Stimulated activated CD8-positive, alpha-beta memory T cell treated with anti-CD3 and anti-CD28 coated beads, Interleukin-4, amount 100 ng/mL, for 4 hours (primary cell): ENCODE measurements around the gene TTC38.

Experiments used
- DNase-seq, 2 donors: peaks; one replicate each; pipeline ENCODE4 v3.0.0-alpha.2; 2020; ENCODE audit warnings: low read depth in 2 of 2, low spot score in 1 of 2

The TTC38 gene

DNA sequence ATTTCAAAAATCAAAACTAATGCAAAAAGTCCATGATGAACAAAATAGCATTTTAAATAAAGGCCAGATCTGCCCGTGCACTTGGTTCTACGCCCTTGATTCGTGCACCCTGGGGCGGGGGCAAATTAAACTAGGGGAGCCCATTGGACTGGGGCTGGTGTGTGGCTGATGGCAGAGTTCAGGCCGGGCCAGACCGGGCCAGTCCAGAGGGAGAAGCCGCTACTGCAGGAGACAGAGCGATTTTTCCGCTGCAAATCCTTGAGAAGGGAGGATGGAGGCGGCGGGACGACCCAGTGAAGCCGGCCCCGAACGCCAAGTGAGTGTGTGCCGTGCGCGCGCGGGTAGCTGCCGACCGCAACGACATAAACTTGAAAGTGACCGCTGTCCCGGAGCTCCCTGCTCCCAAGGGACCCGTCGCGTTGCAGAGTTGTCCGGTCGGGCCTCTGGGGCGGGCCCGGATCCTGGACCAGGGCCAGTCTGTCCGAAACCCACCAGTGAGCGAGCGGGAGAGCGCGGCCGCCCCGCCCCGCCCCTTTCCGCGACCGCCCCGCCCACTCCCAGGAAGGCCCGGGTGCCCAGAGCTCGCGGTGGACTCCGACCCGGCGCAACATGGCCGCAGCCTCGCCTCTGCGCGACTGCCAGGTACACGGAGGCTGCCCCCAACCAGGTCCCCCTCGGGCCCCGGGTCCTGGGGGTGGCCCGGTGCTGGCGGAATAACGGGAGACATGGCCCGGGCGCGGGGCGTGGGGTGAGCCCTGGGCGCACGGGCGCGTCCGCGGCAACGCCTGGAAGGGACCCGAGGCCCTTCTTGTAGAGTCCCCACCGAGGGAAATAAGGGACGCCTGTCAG lies at the start of gene TTC38:
Gene TTC38 (plus strand): TSS at position 578 of the 849 bp plus-strand sequence. CDS start 32 bp downstream, at position 610.
- DNase-seq: no peak

DNA sequence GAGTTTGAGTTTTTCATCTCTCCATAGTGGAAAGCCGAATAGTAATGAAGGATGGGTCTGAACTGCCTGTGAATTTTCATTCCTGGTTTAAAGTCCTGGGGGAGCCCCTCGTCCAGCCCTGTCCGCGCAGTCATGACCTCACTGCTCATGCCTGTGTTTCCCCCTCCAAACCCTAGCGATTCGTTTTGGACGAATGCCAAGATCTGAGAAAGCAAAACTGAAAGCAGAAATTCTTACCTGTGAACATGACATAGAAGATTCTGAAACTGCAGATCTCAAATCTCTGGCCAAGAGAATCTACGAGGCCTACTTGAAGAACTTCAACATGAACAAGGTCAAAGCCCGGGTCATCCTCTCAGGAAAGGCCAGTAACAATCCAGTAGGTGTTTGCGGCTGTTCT lies 48.2 kb upstream of the TTC38 start:
- DNase-seq: no peak

DNA sequence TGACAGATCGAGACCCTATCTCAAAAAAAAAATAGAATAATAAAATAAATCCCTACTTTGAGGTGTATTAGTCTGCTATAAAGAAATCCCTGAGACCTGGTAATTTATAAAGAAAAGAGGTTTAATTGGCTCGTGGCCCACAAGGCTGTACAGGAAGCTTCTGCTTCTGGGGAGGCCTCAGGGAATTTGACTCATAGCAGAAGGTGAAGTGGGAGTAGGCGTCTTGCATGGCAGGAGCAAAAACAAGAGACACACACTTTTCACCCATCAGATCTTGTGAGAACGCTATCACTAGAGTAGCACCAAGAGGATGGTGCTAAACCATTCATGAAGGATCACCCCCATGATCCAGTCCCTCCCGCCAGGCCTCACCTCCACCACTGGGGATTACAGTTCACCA lies 46.9 kb upstream of the TTC38 start:
- DNase-seq: no peak

- DNase-seq: no peak
Measured at GRCh38 chr22:46224044-46224897, 43.5 kb upstream of the TTC38 start.

DNA sequence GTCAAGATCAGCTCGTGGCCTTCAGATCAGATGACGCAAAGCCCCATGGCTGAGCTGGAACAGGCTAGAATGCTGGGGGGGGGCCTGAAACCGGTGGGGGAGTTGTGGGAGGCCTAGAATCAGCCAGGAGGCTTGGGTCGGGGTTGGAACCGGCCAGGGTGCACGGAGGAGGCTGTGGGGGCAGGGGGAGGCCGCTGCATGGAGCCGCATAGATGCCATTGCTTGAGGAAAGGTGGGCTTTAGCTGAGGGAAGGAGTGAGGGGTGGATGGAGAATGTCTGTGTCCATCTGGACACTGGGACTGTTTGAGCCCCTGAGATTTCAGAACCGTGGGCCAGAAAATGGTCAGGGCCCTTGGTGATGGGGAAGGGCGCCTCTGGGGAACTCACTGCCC lies 42.9 kb upstream of the TTC38 start:
- DNase-seq: no peak

DNA sequence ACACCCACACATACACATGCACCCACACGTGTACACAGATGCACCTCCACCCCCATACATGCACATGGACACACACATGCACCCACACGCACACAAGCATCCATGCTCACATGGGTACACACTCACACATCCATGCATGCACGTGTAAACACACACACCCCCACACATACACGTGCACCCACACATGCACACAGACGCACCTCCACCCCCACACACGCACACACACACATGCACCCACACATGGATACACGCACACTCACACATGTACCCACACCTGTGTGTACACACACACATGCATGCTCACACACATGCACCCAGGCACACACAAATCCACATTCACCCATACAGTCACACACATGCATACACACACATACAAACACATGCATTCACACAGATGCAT lies 42.2 kb upstream of the TTC38 start:
- no peak for DNase-seq

- DNase-seq: no peak
Measured at GRCh38 chr22:46226577-46226976, 41.2 kb upstream of the TTC38 start.

- DNase-seq: no peak
Measured at GRCh38 chr22:46229701-46230100, 38.1 kb upstream of the TTC38 start.

GRCh38 chr22:46230262-46230901 lies 37.4 kb upstream of the TTC38 start:
- DNase-seq: no peak

GRCh38 chr22:46233231-46233630 lies 34.6 kb upstream of the TTC38 start:
- DNase-seq: no peak

DNA sequence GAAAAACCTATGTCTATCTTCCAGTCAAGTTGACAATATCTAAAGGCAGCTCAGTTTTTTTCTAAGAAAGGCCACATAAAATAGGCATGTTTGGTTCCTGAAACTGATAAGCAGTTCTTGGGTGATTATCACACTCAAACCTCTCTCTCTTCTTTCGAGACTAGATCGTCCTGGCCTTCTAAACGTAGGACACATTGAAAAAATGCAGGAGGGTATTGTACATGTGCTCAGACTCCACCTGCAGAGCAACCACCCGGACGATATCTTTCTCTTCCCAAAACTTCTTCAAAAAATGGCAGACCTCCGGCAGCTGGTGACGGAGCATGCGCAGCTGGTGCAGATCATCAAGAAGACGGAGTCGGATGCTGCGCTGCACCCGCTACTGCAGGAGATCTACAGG lies 32.8 kb upstream of the TTC38 start:
- no peak for DNase-seq

DNA sequence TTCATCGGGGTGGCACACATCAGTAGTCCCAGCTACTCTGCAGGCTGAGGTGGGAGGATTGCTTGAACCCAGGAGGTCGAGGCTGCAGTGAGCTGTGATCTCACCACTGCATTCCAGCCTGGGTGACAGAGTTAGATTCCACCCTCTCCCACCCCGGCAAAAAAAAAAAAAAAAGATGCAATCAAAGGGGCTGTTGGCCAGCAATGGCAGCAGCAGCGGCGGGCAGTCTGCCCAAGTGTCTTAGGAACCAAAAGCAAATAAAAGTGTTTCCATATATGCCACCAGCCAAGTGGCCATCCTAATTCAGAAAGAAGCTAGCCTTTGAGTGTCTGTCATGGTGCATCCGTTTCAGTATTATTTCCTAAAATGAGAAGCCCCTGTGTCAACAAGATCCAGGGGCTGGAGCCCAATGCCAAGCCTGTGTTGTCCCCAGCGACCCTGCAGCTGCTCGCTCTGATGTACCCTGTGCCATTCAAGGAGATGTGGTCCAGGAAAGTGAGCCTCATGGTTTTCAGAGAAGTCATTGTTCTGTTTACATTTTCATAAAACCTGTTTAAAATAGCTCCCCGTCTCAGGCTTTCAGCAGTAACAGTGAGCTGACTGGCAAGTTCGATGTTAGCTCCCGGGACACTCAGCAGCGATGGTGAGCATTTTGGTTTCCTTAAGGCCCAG lies 30.2 kb upstream of the TTC38 start:
- no peak for DNase-seq

GRCh38 chr22:46238541-46238940 lies 29.3 kb upstream of the TTC38 start:
- DNase-seq: no peak

DNA sequence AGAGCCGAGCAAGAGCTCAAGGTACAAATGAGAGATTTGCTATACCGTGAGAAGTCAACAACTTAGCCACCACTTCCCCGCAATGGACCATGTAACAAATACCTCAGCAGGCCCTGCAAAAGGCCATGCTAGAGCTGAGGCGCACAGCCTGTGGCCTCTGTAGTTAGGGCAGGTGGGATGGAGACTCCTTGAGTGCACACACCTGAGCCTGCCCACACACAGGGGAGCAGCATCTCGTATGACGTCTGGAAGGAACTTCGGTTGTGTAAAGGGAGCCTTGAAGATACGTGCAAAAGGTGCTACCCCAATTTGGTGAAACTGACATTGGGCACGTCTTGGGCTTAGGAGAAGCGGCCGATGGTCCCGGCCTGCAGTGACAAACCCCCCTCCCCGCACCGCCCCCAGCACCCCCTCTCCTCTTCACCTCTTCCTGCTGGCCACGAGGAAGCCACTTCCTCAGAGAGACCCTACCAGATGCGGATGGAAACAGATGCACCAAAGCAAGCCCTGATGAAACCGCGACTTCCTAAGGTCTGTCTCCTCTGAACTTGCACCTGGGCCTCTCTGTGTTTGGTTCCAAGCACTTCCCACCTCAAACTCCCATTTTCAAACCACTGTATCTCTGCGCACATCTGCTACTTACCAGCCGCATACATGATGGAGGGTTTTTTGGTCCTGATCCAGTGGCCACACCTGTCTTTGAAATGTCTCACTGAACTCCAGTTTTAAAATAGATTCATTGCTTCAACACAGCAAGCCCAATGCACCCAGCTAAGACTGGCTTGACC lies 28.4 kb upstream of the TTC38 start:
- DNase-seq: no peak

GRCh38 chr22:46240073-46240472 lies 27.7 kb upstream of the TTC38 start:
- DNase-seq: no peak

DNA sequence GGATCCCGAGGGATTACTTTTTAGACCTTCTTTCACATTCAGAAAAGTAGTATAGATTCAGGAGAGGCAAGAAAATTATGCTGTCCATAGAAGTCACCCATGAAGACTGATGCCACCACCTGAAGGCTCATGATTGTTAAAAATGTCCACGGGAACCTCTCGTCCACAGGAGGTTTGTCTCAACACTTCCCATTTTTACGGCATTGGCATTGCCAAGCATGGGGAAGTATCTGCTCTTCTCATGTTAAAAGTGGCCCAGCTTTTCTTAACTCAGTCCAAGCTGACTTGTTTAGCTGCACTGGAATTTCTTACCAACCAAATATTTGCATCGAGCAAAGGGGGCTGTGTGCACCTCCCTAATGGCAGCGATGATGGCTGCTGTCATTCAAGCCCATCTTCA lies 27.3 kb upstream of the TTC38 start:
- DNase-seq: no peak

- DNase-seq: no peak
Measured at GRCh38 chr22:46240907-46241306, 26.9 kb upstream of the TTC38 start.

- DNase-seq: no peak
Measured at GRCh38 chr22:46241396-46242007, 26.3 kb upstream of the TTC38 start.

- DNase-seq: no peak
Measured at GRCh38 chr22:46242076-46242475, 25.7 kb upstream of the TTC38 start.

GRCh38 chr22:46244771-46245170 lies 23.0 kb upstream of the TTC38 start:
- no peak for DNase-seq
